Karpas-422 (cell line): ENCODE results near the gene ZNF718. TPM values are rescaled to one million over a fixed set of nuclear protein-coding genes. Genes with fewer than 3 reads are reported as not detected.
"Not testable (repeated sequence)": the region's sequence is repeated elsewhere in the genome, so short reads cannot be mapped to it uniquely, and the experiment has no call there.

Experiments used
- DNase-seq: peaks from one replicate; pipeline ENCODE4 v3.0.0-alpha.2; 2015
- H2AFZ ChIP-seq: fragments of 200-600 bp; sonication (generic); 2 replicates; pipeline ENCODE4 v1.6.1; 2014; ENCODE audit warnings: antibody characterized with exemption, low read length, mixed read lengths
- H3K27ac ChIP-seq: fragments of 200-600 bp; sonication (generic); 2 replicates; pipeline ENCODE4 v1.5.1; 2014; ENCODE audit warnings: mild to moderate bottlenecking, low read length, moderate library complexity
- H3K27me3 ChIP-seq: fragments of 200-600 bp; sonication (generic); 2 replicates; pipeline ENCODE4 v1.6.1; 2014; ENCODE audit warnings: low read length, mixed read lengths
- H3K36me3 ChIP-seq: fragments of 200-600 bp; sonication (generic); 2 replicates; pipeline ENCODE4 v1.6.1; 2014; ENCODE audit warnings: low read length, mixed read lengths; ENCODE audit not compliant: insufficient read depth
- H3K4me1 ChIP-seq: fragments of 200-600 bp; sonication (generic); 2 replicates; pipeline ENCODE4 v1.6.1; 2014; ENCODE audit warnings: mild to moderate bottlenecking, low read length, mixed read lengths
- H3K4me2 ChIP-seq: fragments of 200-600 bp; sonication (generic); 2 replicates; pipeline ENCODE4 v1.6.1; 2014; ENCODE audit warnings: low read length, low read depth, mild to moderate bottlenecking; ENCODE audit not compliant: poor library complexity, severe bottlenecking
- H3K4me3 ChIP-seq: fragments of 200-600 bp; sonication (generic); 2 replicates; pipeline ENCODE4 v1.5.1; 2014; ENCODE audit warnings: mild to moderate bottlenecking, antibody characterized with exemption, low read length, mixed read lengths
- H3K79me2 ChIP-seq: fragments of 200-600 bp; sonication (generic); 2 replicates; pipeline ENCODE4 v1.6.1; 2014; ENCODE audit warnings: mild to moderate bottlenecking, low read length, mixed read lengths
- H3K9ac ChIP-seq: fragments of 200-600 bp; sonication (generic); 2 replicates; pipeline ENCODE4 v1.6.0; 2014; ENCODE audit warnings: low read length
- H3K9me2 ChIP-seq: fragments of 200-600 bp; sonication (generic), shearing (Covaris generic); replicated peaks from 2 replicates; pipeline ENCODE4 v1.6.0; 2014; ENCODE audit warnings: mild to moderate bottlenecking, low read length, moderate library complexity; ENCODE audit not compliant: insufficient read depth
- H3K9me3 ChIP-seq: fragments of 300-700, 200-600 bp; sonication (generic); 2 replicates; pipeline ENCODE4 v1.6.1; 2014; ENCODE audit warnings: low read length, mixed read lengths
- H4K20me1 ChIP-seq: fragments of 200-600 bp; sonication (generic); 2 replicates; pipeline ENCODE4 v1.6.1; 2014; ENCODE audit warnings: mild to moderate bottlenecking, antibody characterized with exemption, low read length, low read depth; ENCODE audit not compliant: insufficient read depth
- total RNA-seq: library from RNA; depleted of rRNA; stranded (reverse); fragments of >200 nt; shearing (Covaris generic); gene quantifications from 2 replicates; pipeline ENCODE4 v1.2.3, GENCODE V29; 2014; ENCODE audit warnings: low replicate concordance

The ZNF718 gene
- total RNA-seq, 1 experiment from 2014 or later, result 38.7 TPM

GRCh38 chr4:112771-113170 lies 11.5 kb upstream of the ZNF718 start:
- Histone ChIP-seq H3K27ac (no peak overlapping the region), H3K79me2 (no peaks in the 10 kb centered on the region), H3K4me2 (no peak overlapping the region), H4K20me1 (no peaks in the 10 kb centered on the region), H3K9ac (no peak overlapping the region), H3K4me3 (no peak overlapping the region), H3K4me1 (peaks cover 19% of the 10 kb centered on the region), H3K9me2 (no peaks in the 10 kb centered on the region), H3K36me3 (no peaks in the 10 kb centered on the region), H3K27me3 (no peaks in the 10 kb centered on the region), H3K9me3 (no peaks in the 10 kb centered on the region), H2AFZ (no peak overlapping the region)
- DNase-seq, result no peak

DNA sequence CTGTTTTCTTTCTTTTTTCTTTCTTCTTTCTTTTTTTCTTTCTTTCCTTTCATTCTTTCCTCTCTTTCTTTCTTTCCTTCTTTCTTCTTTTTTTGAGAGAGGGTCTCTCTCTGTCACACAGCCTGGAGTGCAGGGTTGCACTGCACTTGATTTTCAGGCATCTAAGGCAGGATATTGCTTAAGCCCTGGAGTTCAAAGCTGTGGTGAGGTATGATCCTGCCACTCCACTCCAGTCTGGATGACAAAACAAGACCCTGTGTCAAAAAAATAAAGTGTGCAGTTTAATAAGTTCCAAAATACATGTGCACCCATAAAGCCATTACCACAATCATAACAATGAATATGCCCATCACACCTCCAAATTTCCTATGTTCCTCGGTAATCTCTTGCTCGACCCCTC lies 10.6 kb upstream of the ZNF718 start:
- H3K9me3 ChIP-seq, result 0 out of 2 replicates have a peak, but pooled peaks cover 4% of the 10 kb centered on the region
- peaks cover 22% of the 10 kb centered on the region for H3K4me1 ChIP-seq
- H2AFZ ChIP-seq, result no peak overlapping the region
- no peaks in the 10 kb centered on the region for H3K36me3 ChIP-seq
- H3K4me3 ChIP-seq, result no peak overlapping the region
- H3K9me2 ChIP-seq, result no peaks in the 10 kb centered on the region
- no peaks in the 10 kb centered on the region for H3K79me2 ChIP-seq
- DNase-seq, result no peak
- H3K9ac ChIP-seq, result no peak overlapping the region
- H3K27me3 ChIP-seq, result no peaks in the 10 kb centered on the region
- H4K20me1 ChIP-seq, result no peaks in the 10 kb centered on the region
- H3K4me2 ChIP-seq, result no peak overlapping the region
- H3K27ac ChIP-seq, result no peak overlapping the region

DNA sequence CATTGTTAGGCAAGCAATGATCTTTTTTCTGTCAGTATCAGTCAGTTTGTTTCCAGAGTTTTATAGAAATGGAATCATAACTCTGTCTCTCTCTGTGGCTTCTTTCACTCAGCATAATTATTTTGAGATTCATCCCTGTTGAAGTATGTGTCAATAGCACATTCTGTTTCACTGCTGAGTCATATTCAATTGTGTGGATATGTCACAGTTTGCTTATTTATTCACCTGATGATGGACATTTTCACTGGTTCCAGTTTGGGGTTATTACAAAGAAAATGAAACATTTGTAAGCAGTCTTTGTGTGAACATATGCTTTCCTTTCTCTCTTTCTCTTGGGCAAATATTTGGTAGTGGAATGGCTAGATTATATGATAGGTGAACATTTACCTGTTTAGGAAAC lies 10.2 kb upstream of the ZNF718 start:
- Histone ChIP-seq H3K9me3 (0 out of 2 replicates have a peak, but pooled peaks cover 4% of the 10 kb centered on the region), H4K20me1 (no peaks in the 10 kb centered on the region), H3K27me3 (no peaks in the 10 kb centered on the region), H3K27ac (no peak overlapping the region), H3K9me2 (no peaks in the 10 kb centered on the region), H3K79me2 (no peaks in the 10 kb centered on the region), H3K4me2 (no peak overlapping the region), H3K4me3 (no peak overlapping the region), H2AFZ (no peak overlapping the region), H3K36me3 (no peaks in the 10 kb centered on the region), H3K4me1 (peaks cover 24% of the 10 kb centered on the region), H3K9ac (no peak overlapping the region)
- DNase-seq, result no peak

GRCh38 chr4:116499-116898 lies 7.8 kb upstream of the ZNF718 start:
- Histone ChIP-seq H3K27ac (peak overlapping the region; percentile 67), H3K36me3 (no peaks in the 10 kb centered on the region), H3K4me3 (0 out of 2 replicates have a peak overlapping the region, but pooled peaks have one; percentile 27), H3K79me2 (no peaks in the 10 kb centered on the region), H3K4me1 (peaks cover 25% of the 10 kb centered on the region), H2AFZ (peak overlapping the region; percentile 59), H3K4me2 (peak overlapping the region; percentile 46), H3K9me3 (0 out of 2 replicates have a peak, but pooled peaks cover 4% of the 10 kb centered on the region), H3K9ac (no peak overlapping the region), H3K9me2 (no peaks in the 10 kb centered on the region), H3K27me3 (no peaks in the 10 kb centered on the region), H4K20me1 (no peaks in the 10 kb centered on the region)
- peak; percentile 65 for DNase-seq

GRCh38 chr4:120616-121015 lies 3.7 kb upstream of the ZNF718 start:
- peaks cover 7% of the 10 kb centered on the region for H3K36me3 ChIP-seq
- H3K4me3 ChIP-seq, result no peak overlapping the region
- H3K4me1 ChIP-seq, result peaks cover 34% of the 10 kb centered on the region
- peaks cover 6% of the 10 kb centered on the region for H3K9me3 ChIP-seq
- no peaks in the 10 kb centered on the region for H3K27me3 ChIP-seq
- H3K27ac ChIP-seq, result no peak overlapping the region
- H3K79me2 ChIP-seq, result peaks cover 13% of the 10 kb centered on the region
- no peaks in the 10 kb centered on the region for H4K20me1 ChIP-seq
- no peak overlapping the region for H2AFZ ChIP-seq
- H3K4me2 ChIP-seq, result no peak overlapping the region
- no peaks in the 10 kb centered on the region for H3K9me2 ChIP-seq
- H3K9ac ChIP-seq, result no peak overlapping the region
- DNase-seq, result no peak

- H4K20me1 ChIP-seq, result no peaks in the 10 kb centered on the region
- H3K9me3 ChIP-seq, result peaks cover 15% of the 10 kb centered on the region
- H2AFZ ChIP-seq, result no peak overlapping the region
- no peak overlapping the region for H3K4me3 ChIP-seq
- no peak overlapping the region for H3K9ac ChIP-seq
- H3K4me1 ChIP-seq, result peaks cover 31% of the 10 kb centered on the region
- H3K36me3 ChIP-seq, result peaks cover 17% of the 10 kb centered on the region
- no peak overlapping the region for H3K27ac ChIP-seq
- H3K9me2 ChIP-seq, result no peaks in the 10 kb centered on the region
- H3K4me2 ChIP-seq, result no peak overlapping the region
- DNase-seq, result no peak
- peaks cover 22% of the 10 kb centered on the region for H3K79me2 ChIP-seq
- no peaks in the 10 kb centered on the region for H3K27me3 ChIP-seq
Observed at GRCh38 chr4:121408-122084, 2.8 kb upstream of the ZNF718 start.

DNA sequence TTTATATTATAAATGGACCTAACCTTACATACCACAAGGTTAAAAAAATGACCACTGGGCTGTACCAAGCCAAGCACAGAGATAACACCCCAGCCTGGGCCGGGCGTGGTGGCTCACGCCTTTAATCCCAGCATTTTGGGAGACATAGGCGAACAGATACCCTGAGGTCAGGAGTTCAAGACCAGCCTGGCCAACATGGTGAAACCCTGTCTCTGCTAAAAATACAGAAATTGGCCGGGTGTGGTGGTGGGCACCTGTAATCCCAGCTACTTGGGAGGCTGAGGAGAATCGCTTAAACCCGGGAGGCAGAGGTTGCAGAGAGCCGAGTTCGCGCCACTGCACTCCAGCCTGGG lies 403 bp upstream of the ZNF718 start:
- Histone ChIP-seq H3K27ac (peak overlapping the region; percentile 81), H3K36me3 (peaks cover 40% of the 10 kb centered on the region), H3K9ac (peak overlapping the region; percentile 90), H3K4me2 (peak overlapping the region; percentile 81), H2AFZ (peak overlapping the region; percentile 73; the same call in 1 of the 2 replicates), H3K79me2 (peaks cover 46% of the 10 kb centered on the region), H3K9me3 (peaks cover 15% of the 10 kb centered on the region), H3K4me1 (peaks cover 16% of the 10 kb centered on the region), H3K4me3 (peak overlapping the region; percentile 88)
- H3K9me2 ChIP-seq, DNase-seq, H4K20me1 ChIP-seq, H3K27me3 ChIP-seq: not testable (repeated sequence)

- DNase-seq, result no peak
- H3K9me3 ChIP-seq, result peaks cover 15% of the 10 kb centered on the region
- H3K4me1 ChIP-seq, result peaks cover 12% of the 10 kb centered on the region
- H3K36me3 ChIP-seq, result peaks cover 53% of the 10 kb centered on the region
- peaks cover 59% of the 10 kb centered on the region for H3K79me2 ChIP-seq
- no peaks in the 10 kb centered on the region for H4K20me1 ChIP-seq
- peak overlapping the region; percentile 81 for H3K4me2 ChIP-seq
- no peak overlapping the region for H2AFZ ChIP-seq
- no peaks in the 10 kb centered on the region for H3K9me2 ChIP-seq
- peak overlapping the region; percentile 90 for H3K9ac ChIP-seq
- H3K27ac ChIP-seq, result peak overlapping the region; percentile 81
- peak overlapping the region; percentile 88 for H3K4me3 ChIP-seq
- no peaks in the 10 kb centered on the region for H3K27me3 ChIP-seq
Observed at GRCh38 chr4:125091-125771, 930 bp downstream of the ZNF718 start.
